ENCODE results near the gene WDFY1. TPM values are rescaled to one million over a fixed set of nuclear protein-coding genes. Genes with fewer than 3 reads are reported as not detected.

Gene WDFY1
- total RNA-seq, 1 experiment from 2014 or later = 37.5 TPM

- peaks cover 11% of the 10 kb centered on the region for H3K36me3 Mint-ChIP-seq (ENCODE audit: insufficient read depth, unreplicated experiment)
- BruUV-seq (replicated peaks) = no TSS peak
- no peak for DNase-seq
- H3K4me1 Mint-ChIP-seq (ENCODE audit: low read depth, unreplicated experiment) = peaks cover 11% of the 10 kb centered on the region
- intact Hi-C loops (cut with micrococcal nuclease; ENCODE audit: unreplicated experiment) = no loop called here
- no peaks in the 10 kb centered on the region for H3K27me3 Mint-ChIP-seq (ENCODE audit: unreplicated experiment)
- CTCF ChIA-PET = no interaction called here
- H3K27ac Mint-ChIP-seq (ENCODE audit: unreplicated experiment) = no peak overlapping the region
- TF ChIP-seq CTCF (IDR thresholded peaks at IDR 0.05; ENCODE audit: unreplicated experiment) = no peak
- no peak overlapping the region for H3K4me3 Mint-ChIP-seq (ENCODE audit: low read depth, unreplicated experiment)
- H3K9me3 Mint-ChIP-seq (ENCODE audit: low read depth, unreplicated experiment) = peaks cover 10% of the 10 kb centered on the region
Measured at GRCh38 chr2:223928113-223929006, 16.8 kb downstream of the WDFY1 start.

- no peak overlapping the region for H3K27ac Mint-ChIP-seq (ENCODE audit: unreplicated experiment)
- no peak for DNase-seq
- H3K9me3 Mint-ChIP-seq (ENCODE audit: low read depth, unreplicated experiment) = peaks cover 10% of the 10 kb centered on the region
- CTCF ChIA-PET = no interaction called here
- TF ChIP-seq CTCF (IDR thresholded peaks at IDR 0.05; ENCODE audit: unreplicated experiment) = no peak
- H3K4me3 Mint-ChIP-seq (ENCODE audit: low read depth, unreplicated experiment) = no peak overlapping the region
- H3K36me3 Mint-ChIP-seq (ENCODE audit: insufficient read depth, unreplicated experiment) = peaks cover 8% of the 10 kb centered on the region
- H3K27me3 Mint-ChIP-seq (ENCODE audit: unreplicated experiment) = no peaks in the 10 kb centered on the region
- peaks cover 3% of the 10 kb centered on the region for H3K4me1 Mint-ChIP-seq (ENCODE audit: low read depth, unreplicated experiment)
- intact Hi-C loops (cut with micrococcal nuclease; ENCODE audit: unreplicated experiment) = no loop called here
- no TSS peak for BruUV-seq (replicated peaks)
Measured at GRCh38 chr2:223925106-223925505, 20.0 kb downstream of the WDFY1 start.

- CTCF ChIA-PET = no interaction called here
- Mint-ChIP-seq H3K4me1 (ENCODE audit: low read depth, unreplicated experiment) (no peaks in the 10 kb centered on the region), H3K27ac (ENCODE audit: unreplicated experiment) (no peak overlapping the region), H3K27me3 (ENCODE audit: unreplicated experiment) (no peaks in the 10 kb centered on the region), H3K36me3 (ENCODE audit: insufficient read depth, unreplicated experiment) (peaks cover 4% of the 10 kb centered on the region), H3K4me3 (ENCODE audit: low read depth, unreplicated experiment) (no peak overlapping the region), H3K9me3 (ENCODE audit: low read depth, unreplicated experiment) (peaks cover 10% of the 10 kb centered on the region)
- intact Hi-C loops (cut with micrococcal nuclease; ENCODE audit: unreplicated experiment) = no loop called here
- DNase-seq = no peak
- BruUV-seq (replicated peaks) = no TSS peak
- no peak for TF ChIP-seq CTCF (IDR thresholded peaks at IDR 0.05; ENCODE audit: unreplicated experiment)
Measured at GRCh38 chr2:223923976-223924375, 21.2 kb downstream of the WDFY1 start.

- intact Hi-C loops (cut with micrococcal nuclease; ENCODE audit: unreplicated experiment) = no loop called here
- no peaks in the 10 kb centered on the region for H3K4me1 Mint-ChIP-seq (ENCODE audit: low read depth, unreplicated experiment)
- no TSS peak for BruUV-seq (replicated peaks)
- CTCF ChIA-PET = no interaction called here
- DNase-seq = no peak
- H3K9me3 Mint-ChIP-seq (ENCODE audit: low read depth, unreplicated experiment) = peaks cover 6% of the 10 kb centered on the region
- no peak for TF ChIP-seq CTCF (IDR thresholded peaks at IDR 0.05; ENCODE audit: unreplicated experiment)
- no peaks in the 10 kb centered on the region for H3K27me3 Mint-ChIP-seq (ENCODE audit: unreplicated experiment)
- no peak overlapping the region for H3K27ac Mint-ChIP-seq (ENCODE audit: unreplicated experiment)
- H3K4me3 Mint-ChIP-seq (ENCODE audit: low read depth, unreplicated experiment) = no peak overlapping the region
- no peaks in the 10 kb centered on the region for H3K36me3 Mint-ChIP-seq (ENCODE audit: insufficient read depth, unreplicated experiment)
Measured at GRCh38 chr2:223922308-223922707, 22.8 kb downstream of the WDFY1 start.

Data from Calu3 (cell line).